H7 (cell line): ENCODE data around the gene PRKCA. TPM values are rescaled to one million over a fixed set of nuclear protein-coding genes. Genes with fewer than 3 reads are reported as not detected.

ENCODE experiments used
- DNase-seq: peaks from one replicate; pipeline ENCODE4 v3.0.0; 2012
- H3K27me3 ChIP-seq: 2 replicates; pipeline ENCODE4 v1.6.0; 2011; ENCODE audit warnings: mild to moderate bottlenecking, low read length; ENCODE audit not compliant: control insufficient read depth, insufficient read depth
- H3K36me3 ChIP-seq: replicated peaks from 2 replicates; pipeline ENCODE4 v1.5.1; 2011; ENCODE audit warnings: low read length; ENCODE audit not compliant: control insufficient read depth, insufficient read depth
- H3K4me3 ChIP-seq: 2 replicates; pipeline ENCODE4 v1.5.1; 2011; ENCODE audit warnings: low read depth, mild to moderate bottlenecking, control low read depth, low read length, moderate library complexity; ENCODE audit not compliant: insufficient read depth
- total RNA-seq: library from RNA; depleted of rRNA; stranded (reverse); fragments of >200 nt; shearing (Covaris generic); gene quantifications from 2 replicates; pipeline ENCODE4 v1.2.3, GENCODE V29; 2014

The PRKCA gene
- total RNA-seq, 1 experiment from 2014 or later, result 10.0 TPM

DNA sequence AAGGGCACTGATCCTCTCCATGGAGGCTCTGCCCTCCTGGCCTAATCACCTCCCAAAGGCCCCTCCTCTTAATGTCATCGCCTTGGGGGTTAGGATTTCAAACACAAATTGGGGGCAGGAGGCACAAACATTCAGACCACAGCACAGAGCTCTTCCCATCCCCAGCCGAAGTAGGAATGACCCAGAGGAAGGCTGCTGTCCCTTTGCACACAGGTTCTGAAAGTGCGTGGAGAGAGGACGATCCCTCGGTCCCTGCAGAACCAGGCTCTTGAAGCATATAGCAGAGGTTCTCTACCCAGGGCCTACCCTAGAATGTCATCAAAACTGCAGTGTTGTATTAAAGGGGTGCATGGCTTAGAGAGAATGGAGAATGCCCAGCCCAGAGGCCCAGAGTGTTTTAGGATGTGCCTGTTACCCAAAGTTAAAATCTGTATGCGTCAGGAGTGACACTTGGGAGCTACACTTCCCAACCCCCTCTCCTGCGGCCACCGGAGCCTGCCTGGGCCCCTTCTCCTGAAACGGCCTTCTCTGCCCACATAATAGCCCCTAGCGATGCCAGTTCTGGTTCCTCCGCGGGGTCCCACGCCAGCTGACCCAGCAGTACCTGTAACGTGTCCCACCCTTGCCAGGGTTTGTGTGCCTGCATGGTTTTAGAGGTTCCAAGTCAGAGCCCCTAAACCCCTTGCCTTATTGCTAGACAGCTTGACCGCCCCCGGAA, 373.0 kb downstream of the PRKCA start:
- DNase-seq, result no peak
- H3K27me3 ChIP-seq, result no peaks in the 10 kb centered on the region
- no peaks in the 10 kb centered on the region for H3K36me3 ChIP-seq
- no peak overlapping the region for H3K4me3 ChIP-seq

DNA sequence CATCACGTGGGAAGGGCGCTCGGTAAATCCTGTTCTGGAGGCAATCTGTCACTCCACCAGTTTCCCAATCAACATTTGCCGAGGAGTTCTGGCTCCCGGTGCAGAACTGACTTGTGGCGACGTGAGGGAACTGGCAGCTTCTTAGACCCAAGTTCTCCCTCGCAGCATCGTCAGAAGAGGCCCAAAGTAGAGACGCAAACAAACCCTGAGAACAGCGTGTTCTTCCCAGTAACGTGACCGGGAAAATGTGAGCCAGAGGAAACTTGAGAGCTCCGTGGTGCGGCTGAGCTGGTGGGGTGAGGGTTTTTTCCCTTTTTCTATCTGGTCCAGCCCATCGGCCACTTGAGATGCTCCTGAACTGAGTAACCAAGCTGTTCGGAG, 373.6 kb downstream of the PRKCA start:
- H3K36me3 ChIP-seq, result no peaks in the 10 kb centered on the region
- DNase-seq, result no peak

DNA sequence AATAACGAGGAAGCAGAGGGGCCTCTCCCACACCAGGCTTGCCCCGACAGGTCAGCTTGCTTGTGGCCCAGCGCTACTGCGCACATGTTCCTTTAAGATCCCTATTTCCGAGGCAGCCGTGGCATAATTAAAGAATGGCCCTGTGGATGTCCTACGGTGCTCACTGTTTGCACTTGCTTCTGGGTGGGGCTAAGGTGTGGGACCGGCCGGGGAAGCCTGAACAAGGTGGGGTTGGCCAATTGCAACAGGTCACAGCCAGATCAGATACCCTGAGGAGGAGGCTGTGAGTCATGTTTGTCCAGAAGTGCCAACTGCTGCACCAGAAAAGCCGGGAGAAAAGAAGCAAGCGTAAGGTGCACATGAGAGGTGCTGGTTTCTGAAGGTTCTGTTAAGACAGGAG, 374.0 kb downstream of the PRKCA start:
- Histone ChIP-seq H3K36me3 (no peaks in the 10 kb centered on the region), H3K27me3 (no peaks in the 10 kb centered on the region), H3K4me3 (no peak overlapping the region)
- DNase-seq, result no peak

More for the DNA sequence above, 373.6 kb downstream of the PRKCA start:
- no peaks in the 10 kb centered on the region for H3K27me3 ChIP-seq
- H3K4me3 ChIP-seq, result no peak overlapping the region

DNA sequence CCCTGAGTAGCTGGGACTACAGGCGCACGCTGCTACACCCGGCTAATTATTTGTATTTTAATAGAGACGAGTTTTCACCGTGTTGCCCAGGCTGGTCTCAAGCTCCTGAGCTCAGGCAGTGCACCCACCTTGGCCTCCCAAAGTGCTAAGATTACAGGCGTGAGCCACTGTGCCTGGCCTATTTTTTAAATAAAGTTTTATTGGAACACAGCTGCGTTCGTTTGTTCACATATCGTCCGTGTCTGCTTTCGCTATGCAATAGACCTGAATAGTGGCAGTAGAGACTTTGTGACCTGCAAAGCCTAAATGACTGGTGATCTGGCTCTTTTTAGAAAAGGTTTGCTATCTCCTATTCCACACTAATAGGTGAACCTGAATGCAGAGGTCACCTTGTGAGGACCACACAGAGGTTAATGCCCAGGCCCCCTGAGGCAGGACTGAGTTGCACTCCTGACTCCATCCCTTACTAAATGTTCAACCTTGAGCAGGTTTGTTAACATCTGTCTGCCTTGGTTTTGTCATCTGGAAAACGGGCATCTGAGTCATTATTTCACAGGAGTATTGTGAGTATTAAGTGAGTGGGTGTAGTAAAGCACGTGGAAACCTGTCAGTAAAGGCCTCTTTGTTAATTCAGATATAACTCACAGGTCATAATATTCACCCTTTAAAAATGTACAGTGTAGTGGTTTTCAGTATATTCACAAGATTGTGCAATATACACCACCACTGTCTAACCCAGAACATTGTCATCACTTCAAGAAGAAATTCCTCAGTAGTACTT, 375.0 kb downstream of the PRKCA start:
- H3K4me3 ChIP-seq, result no peak overlapping the region
- DNase-seq, result no peak
- H3K36me3 ChIP-seq, result no peaks in the 10 kb centered on the region
- no peaks in the 10 kb centered on the region for H3K27me3 ChIP-seq

DNA sequence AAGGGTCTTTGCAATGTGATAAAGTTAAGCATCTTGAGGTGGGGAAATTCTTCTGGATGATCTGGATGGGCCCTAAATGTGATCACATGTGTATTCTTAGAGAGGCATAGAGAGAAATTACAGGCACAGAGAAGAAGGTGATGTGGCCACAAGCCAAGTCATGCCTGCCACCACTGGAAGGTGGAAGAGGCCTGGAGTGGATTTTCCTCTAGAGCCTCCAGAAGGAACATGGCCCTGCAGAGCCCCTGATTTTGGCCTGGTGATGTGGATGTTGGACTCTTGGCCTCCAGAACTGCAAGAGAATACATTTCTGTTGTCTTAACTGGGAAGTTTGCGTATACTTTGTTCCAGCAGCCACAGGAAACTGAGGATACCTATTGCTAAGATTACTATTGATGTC, 375.6 kb downstream of the PRKCA start:
- Histone ChIP-seq H3K36me3 (no peaks in the 10 kb centered on the region), H3K27me3 (no peaks in the 10 kb centered on the region), H3K4me3 (no peak overlapping the region)
- DNase-seq, result no peak

DNA sequence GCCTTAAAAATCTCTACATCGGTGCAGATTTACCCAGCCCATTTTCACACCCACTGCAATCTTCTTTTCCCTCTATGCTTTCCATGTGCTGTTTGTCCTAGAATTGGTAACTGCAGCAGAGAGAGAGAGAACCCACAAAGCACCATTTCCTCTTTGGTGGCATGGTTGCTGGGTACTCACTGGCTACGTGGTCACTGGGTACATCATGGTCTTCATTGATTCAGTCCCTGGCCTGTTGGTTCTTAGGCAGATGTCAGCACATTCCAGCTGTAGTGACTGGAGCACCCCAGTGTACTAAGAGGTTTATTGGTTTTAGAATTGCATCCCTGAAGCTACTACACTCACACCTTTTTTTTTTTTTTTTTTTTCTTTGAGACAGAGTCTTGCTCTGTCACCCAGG, 376.4 kb downstream of the PRKCA start:
- DNase-seq, result no peak

DNA sequence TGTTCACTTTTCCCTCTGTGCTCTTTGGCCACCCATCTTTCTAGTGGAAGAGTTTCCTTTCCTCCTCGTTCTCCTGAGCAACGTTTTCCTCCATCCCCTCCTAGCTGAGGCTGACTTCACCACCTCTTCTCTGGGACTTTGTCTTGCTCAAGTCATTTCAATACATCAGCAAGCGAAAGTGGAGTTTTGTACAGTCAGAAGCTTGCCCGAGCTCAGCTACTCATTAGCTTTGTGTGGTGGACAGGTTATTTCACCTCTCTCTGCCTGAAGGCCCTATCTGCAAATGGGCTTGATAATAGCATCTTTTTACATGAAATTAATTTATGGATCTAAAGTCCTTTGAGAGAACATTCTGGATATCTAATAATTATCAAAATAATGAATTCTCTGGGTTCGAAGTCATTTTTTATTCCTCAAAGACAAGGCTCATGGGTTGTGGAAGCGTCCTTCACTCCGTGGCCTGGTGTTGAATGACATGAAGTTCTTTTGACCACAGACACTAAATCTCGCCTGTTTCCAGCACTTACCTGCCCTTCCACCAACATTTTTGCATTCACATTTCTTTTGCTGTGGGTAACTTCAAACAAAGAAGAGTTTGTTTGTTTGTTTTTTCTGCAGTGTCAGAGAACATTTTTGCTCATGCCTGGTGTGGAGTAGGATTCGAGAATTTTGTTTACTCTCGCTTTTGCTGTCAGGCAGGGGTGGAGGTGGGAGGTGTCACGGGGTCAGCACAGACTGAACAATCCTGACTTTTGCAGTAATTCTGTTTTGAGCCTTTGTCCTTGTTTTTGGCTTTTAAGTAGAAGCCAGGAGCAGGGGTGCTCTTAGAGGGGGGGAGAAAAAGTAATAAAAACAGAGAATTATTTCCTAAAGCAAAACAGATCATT, 377.5 kb downstream of the PRKCA start:
- Histone ChIP-seq H3K27me3 (no peaks in the 10 kb centered on the region), H3K4me3 (no peak overlapping the region), H3K36me3 (no peaks in the 10 kb centered on the region)
- no peak for DNase-seq

More for the DNA sequence above, 376.4 kb downstream of the PRKCA start:
- no peak overlapping the region for H3K4me3 ChIP-seq
- H3K36me3 ChIP-seq, result no peaks in the 10 kb centered on the region
- no peaks in the 10 kb centered on the region for H3K27me3 ChIP-seq

DNA sequence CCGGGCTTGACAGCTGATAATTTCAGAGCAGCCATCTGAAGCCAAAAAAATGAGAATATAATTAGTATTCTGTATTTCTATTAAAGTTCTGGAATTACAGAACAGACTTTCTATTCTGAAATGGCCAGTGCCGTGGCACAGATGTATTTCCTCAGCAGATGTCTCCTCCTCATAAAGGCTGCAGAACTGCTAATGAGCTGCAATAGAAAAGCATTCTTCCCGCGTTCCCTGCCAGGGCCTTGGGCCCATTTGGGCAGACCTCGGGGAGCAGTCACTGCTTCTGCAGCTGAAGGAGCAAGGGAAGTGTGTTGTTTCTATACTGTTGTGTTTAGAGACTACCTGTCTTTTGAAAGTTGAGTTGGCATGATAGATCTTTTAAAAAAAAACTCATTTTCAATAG, 379.9 kb downstream of the PRKCA start:
- H3K36me3 ChIP-seq, result no peaks in the 10 kb centered on the region
- DNase-seq, result no peak

DNA sequence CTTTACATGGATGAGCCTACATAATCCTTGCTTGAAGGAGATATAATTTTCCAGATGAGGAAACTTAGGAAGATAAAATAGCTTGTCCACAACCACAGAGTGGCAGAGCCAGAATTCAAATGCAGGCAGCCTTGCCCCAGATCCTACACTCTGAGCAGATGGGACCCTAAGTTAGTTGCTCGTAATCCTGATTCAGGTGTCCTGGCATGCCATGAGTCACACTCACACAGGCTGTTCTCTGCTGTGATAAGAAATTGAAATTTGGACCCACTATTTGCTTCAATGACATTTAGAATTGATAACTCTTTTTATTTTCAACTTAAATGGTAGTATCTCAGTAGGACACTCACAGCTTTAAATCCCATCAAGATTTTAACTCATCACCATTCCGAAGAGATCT, 381.8 kb downstream of the PRKCA start:
- no peak for DNase-seq
- Histone ChIP-seq H3K27me3 (no peaks in the 10 kb centered on the region), H3K36me3 (no peaks in the 10 kb centered on the region), H3K4me3 (no peak overlapping the region)

More for the DNA sequence above, 379.9 kb downstream of the PRKCA start:
- Histone ChIP-seq H3K4me3 (no peak overlapping the region), H3K27me3 (no peaks in the 10 kb centered on the region)

DNA sequence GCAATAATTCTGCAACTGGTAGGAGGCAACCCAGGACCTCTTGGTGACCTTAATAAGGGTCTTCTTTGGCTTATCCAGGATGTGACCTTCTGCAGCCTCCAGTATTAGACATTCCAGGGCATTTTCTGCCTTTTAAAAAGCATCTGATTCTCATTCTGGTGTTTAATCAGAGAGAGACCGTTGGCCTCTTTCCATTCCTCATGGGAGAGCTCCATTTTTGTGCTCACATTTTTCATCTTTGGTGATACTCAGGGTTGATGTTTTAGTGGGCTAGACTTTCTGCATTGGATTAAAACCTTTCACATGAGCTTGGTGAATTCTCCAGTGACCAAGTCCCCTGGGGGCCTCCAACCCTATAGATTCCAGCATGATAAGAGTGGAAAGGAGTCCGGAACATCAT, 382.3 kb downstream of the PRKCA start:
- H3K36me3 ChIP-seq, result no peaks in the 10 kb centered on the region
- no peak for DNase-seq
- H3K27me3 ChIP-seq, result no peaks in the 10 kb centered on the region
- no peak overlapping the region for H3K4me3 ChIP-seq

DNA sequence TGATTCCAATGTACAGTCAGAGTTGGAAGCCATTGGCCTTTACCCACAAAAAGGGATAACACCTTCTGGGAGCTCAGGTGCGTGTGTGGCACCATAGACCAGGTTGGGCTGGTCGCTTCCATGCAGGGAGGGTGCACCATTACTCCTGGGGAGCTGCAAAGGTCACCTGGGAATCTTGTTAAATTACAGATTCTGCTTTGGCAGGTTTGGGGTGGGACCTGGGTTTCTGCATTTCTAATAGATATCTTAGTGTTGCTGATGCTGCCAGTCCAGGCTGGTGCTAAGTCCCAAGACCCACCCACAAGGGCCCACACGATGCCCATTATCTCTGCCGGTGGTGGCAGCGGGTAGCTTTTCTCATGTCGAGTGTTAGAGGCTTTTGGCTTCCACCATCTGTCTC, 384.2 kb downstream of the PRKCA start:
- Histone ChIP-seq H3K4me3 (no peak overlapping the region), H3K36me3 (no peaks in the 10 kb centered on the region), H3K27me3 (no peaks in the 10 kb centered on the region)
- DNase-seq, result no peak

DNA sequence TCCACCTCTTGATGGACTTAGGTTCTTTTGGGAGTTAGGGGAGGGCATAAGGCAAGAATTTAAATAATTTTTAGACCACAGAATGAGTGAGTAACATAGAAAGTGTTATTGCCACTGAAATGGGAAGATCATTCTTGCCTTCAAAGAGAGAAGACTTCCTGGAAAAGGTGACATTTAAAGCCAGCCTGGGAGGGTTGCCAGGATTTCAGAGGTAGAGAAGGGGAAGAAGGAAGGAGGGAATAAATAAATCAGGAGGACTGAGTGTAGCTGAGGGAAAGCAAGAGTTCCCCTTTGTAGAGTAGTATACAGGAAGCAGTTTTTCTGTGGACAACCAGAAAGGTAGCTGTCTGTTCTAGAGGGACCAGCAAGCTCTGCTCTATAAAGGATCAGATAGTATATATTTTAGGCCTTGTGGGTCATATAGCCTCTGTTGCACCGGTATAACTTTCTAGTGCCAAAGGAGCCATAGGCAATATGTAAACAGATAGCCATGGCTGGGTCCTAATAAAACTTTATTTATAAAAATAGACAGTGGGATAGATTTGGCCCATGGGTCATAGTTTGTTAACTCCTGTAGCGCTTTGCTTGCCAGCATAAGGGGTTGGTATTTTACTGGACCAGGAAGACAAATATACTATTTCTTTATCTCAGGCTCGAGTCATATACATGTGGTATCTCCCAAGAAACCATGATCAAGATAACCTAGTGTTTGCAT, 385.3 kb downstream of the PRKCA start:
- no peak for DNase-seq
- Histone ChIP-seq H3K36me3 (no peaks in the 10 kb centered on the region), H3K4me3 (no peak overlapping the region), H3K27me3 (no peaks in the 10 kb centered on the region)

DNA sequence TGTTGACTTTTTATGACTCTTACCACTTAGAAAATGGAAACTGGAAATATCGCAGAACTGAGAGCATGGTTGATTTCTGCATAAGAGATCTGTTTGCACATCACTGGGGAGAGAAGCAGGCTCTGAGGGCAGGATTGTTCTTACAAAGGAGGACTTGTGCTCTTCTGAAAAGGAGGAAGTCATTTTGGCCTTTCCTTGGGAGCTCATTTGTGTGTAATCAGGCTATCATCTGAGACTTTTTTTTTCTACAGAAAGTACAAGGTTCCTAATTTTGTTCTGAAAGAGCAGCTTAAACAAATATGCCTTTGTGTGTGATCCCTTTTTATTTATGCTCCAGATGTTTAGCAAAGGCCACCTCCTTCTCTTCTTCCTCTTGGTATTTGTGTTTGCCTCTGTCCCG, 386.8 kb downstream of the PRKCA start:
- no peaks in the 10 kb centered on the region for H3K36me3 ChIP-seq
- no peak overlapping the region for H3K4me3 ChIP-seq
- no peaks in the 10 kb centered on the region for H3K27me3 ChIP-seq
- no peak for DNase-seq

DNA sequence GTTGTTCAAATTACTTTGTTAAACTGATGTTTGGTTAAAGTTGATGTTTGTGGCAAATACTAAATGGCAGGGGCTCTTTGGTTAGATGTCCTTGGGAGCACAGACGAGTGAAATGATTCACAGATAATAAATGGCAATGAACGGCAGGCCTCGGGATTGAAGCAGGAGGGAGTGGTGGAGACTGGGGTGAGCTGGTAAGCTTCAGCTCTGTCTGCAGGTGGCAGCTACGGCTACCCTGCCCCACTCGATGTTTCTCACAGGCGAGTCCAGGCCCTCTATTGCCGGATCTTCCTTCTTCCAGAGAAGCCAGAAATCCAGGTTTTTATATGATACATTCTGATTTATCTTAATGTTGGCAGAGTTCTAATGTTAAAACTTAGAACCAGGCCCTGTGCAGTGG, 387.8 kb downstream of the PRKCA start:
- no peaks in the 10 kb centered on the region for H3K36me3 ChIP-seq
- DNase-seq, result no peak
- no peak overlapping the region for H3K4me3 ChIP-seq
- H3K27me3 ChIP-seq, result no peaks in the 10 kb centered on the region
